HCT116 (cell line): Measurements from ENCODE around the gene TMEM161B. TPM values are rescaled to one million over a fixed set of nuclear protein-coding genes. Genes with fewer than 3 reads are reported as not detected.

Experiments
- ATAC-seq: fragments of 200-7000 bp; cut with Tn5 transposase; 2 replicates; pipeline ENCODE4 v1.9.1; 2020; ENCODE audit warnings: mild to moderate bottlenecking, moderate library complexity
- Bru-seq: library from RNA; stranded (reverse); fragments of 400-500 nt; gene quantifications from one replicate; lab custom pipeline; 2021; lab: Mats Ljungman, UMichigan
- BruChase-seq, 2 experiments: library from RNA; stranded (reverse); fragments of 400-500 nt; gene quantifications; one replicate each; lab custom pipeline; 2021; lab: Mats Ljungman, UMichigan
- BruUV-seq: library from RNA; stranded (reverse); fragments of 400-500 nt; replicated peaks from 2 replicates; lab custom pipeline; 2021; lab: Mats Ljungman, UMichigan
- CTCF ChIA-PET: fragments of 300-600 bp; sonication (Branson Sonifier 250); formaldehyde crosslinking; loops from one replicate; lab custom pipeline; 2021; ENCODE audit warnings: antibody characterized with exemption; lab: Charles Lee
- POLR2A ChIA-PET: fragments of 300-600, 350-600 bp; sonication (Branson Sonifier 250); formaldehyde crosslinking; loops from one replicate; lab custom pipeline; 2021; ENCODE audit warnings: antibody characterized with exemption; lab: Charles Lee
- RAD21 ChIA-PET, 2 experiments: fragments of 300-600 bp; sonication (Branson Sonifier 250); formaldehyde crosslinking; loops; one replicate each; lab custom pipeline; 2023; ENCODE audit warnings: low total read pairs in 2 of 2; ENCODE audit not compliant: uncharacterized antibody in 2 of 2, unreplicated experiment in 2 of 2, low non-redundant PET in 1 of 2; lab: Charles Lee
- DNase-seq: peaks from one replicate; pipeline ENCODE4 v3.0.0-alpha.2; 2010; ENCODE audit warnings: low read depth, low spot score
- H2AFZ ChIP-seq: fragments of 200-600 bp; shearing (Covaris generic), sonication (generic); 2 replicates; pipeline ENCODE4 v1.6.1; 2017; ENCODE audit warnings: low read depth, mixed run types, mixed read lengths, antibody characterized with exemption, low read length; ENCODE audit not compliant: poor library complexity, severe bottlenecking
- H3K27ac ChIP-seq: 2 replicates; pipeline ENCODE4 v1.5.1; 2012; ENCODE audit warnings: low read depth, low read length
- H3K27me3 ChIP-seq: fragments of 200-600 bp; sonication (generic); 2 replicates; pipeline ENCODE4 v1.6.1; 2016; ENCODE audit warnings: mixed run types, low read length, mixed read lengths; ENCODE audit not compliant: insufficient read depth
- H3K36me3 ChIP-seq, 2 experiments: fragments of 200-500 bp in 1 of 2; fragments of 200-600 bp in 1 of 2; sonication (Bioruptor generic) in 1 of 2; sonication (generic) in 1 of 2; 2 replicates each; pipeline versions ENCODE4 v1.5.1 to v1.6.1; 2014 to 2016; ENCODE audit warnings: low read length in 2 of 2, inconsistent platforms in 1 of 2, mixed read lengths in 1 of 2, mixed run types in 1 of 2; ENCODE audit not compliant: insufficient read depth in 2 of 2, control insufficient read depth in 1 of 2
- H3K4me1 ChIP-seq, 2 experiments: fragments of 200-600 bp in 1 of 2; sonication (generic) in 1 of 2; 2 replicates each; pipeline versions ENCODE4 v1.5.1 to v1.6.1; 2012 to 2017; ENCODE audit warnings: low read length in 2 of 2, inconsistent platforms in 1 of 2, mild to moderate bottlenecking in 1 of 2, mixed read lengths in 1 of 2, mixed run types in 1 of 2, moderate library complexity in 1 of 2; ENCODE audit not compliant: insufficient read depth in 2 of 2, control insufficient read depth in 1 of 2
- H3K4me2 ChIP-seq: fragments of 200-600 bp; sonication (generic); 2 replicates; pipeline ENCODE4 v1.6.1; 2017; ENCODE audit warnings: mixed run types, low read length, mixed read lengths
- H3K4me3 ChIP-seq, 2 experiments: fragments of 200-600 bp in 1 of 2; sonication (generic) in 1 of 2; replicated peaks in 1 of 2; 2 replicates each; pipeline ENCODE4 v1.5.1; 2011 to 2016; ENCODE audit warnings: low read length in 2 of 2, control low read depth in 1 of 2, low read depth in 1 of 2, mild to moderate bottlenecking in 1 of 2, mixed read lengths in 1 of 2, mixed run types in 1 of 2
- H3K79me2 ChIP-seq: fragments of 200-600 bp; sonication (generic); 2 replicates; pipeline ENCODE4 v1.6.1; 2017; ENCODE audit warnings: mild to moderate bottlenecking, mixed run types, low read length, moderate library complexity, mixed read lengths; ENCODE audit not compliant: insufficient read depth
- H3K9ac ChIP-seq: fragments of 200-600 bp; sonication (generic); 2 replicates; pipeline ENCODE4 v1.6.1; 2016; ENCODE audit warnings: low read length, mixed read lengths
- H3K9me2 ChIP-seq: fragments of 200-600 bp; sonication (generic), shearing (Covaris generic); 2 replicates; pipeline ENCODE4 v1.6.1; 2017; ENCODE audit warnings: mixed run types, mild to moderate bottlenecking, moderate library complexity; ENCODE audit not compliant: insufficient read depth
- H3K9me3 ChIP-seq, 2 experiments: fragments of 200-500 bp in 1 of 2; fragments of 200-600 bp in 1 of 2; sonication (Bioruptor generic) in 1 of 2; sonication (generic) in 1 of 2; 2 replicates each; pipeline ENCODE4 v1.6.1; 2014 to 2017; ENCODE audit warnings: low read length in 2 of 2, mixed read lengths in 2 of 2, inconsistent platforms in 1 of 2, low read depth in 1 of 2, mild to moderate bottlenecking in 1 of 2, mixed run types in 1 of 2, moderate library complexity in 1 of 2; ENCODE audit not compliant: control insufficient read depth in 1 of 2, insufficient read depth in 1 of 2
- H4K20me1 ChIP-seq: fragments of 200-600 bp; sonication (generic), shearing (Covaris generic); 2 replicates; pipeline ENCODE4 v1.6.1; 2017; ENCODE audit warnings: mixed run types, mild to moderate bottlenecking, moderate library complexity; ENCODE audit not compliant: insufficient read depth
- CBX3 ChIP-seq: IDR thresholded peaks from 2 replicates; pipeline ENCODE4 v1.6.1; 2012; ENCODE audit warnings: low read depth
- EGR1 ChIP-seq: IDR thresholded peaks from 2 replicates; pipeline ENCODE4 v1.6.1; 2012; ENCODE audit warnings: low read depth
- ELF1 ChIP-seq: IDR thresholded peaks from 2 replicates; pipeline ENCODE4 v1.6.1; 2012; ENCODE audit warnings: low read depth, borderline replicate concordance
- FOSL1 ChIP-seq: IDR thresholded peaks from 2 replicates; pipeline ENCODE4 v1.6.1; 2012; ENCODE audit warnings: low read depth
- POLR2A ChIP-seq: IDR thresholded peaks from 2 replicates; pipeline ENCODE4 v1.7.0; 2011; ENCODE audit warnings: borderline replicate concordance; ENCODE audit not compliant: insufficient read depth, insufficient read length; ENCODE audit errors: extremely low read depth
- REST ChIP-seq: IDR thresholded peaks from 2 replicates; pipeline ENCODE4 v1.6.1; 2012; ENCODE audit warnings: low read depth
- SIN3A ChIP-seq: IDR thresholded peaks from 2 replicates; pipeline ENCODE4 v1.6.1; 2012; ENCODE audit warnings: low read depth
- SP1 ChIP-seq: IDR thresholded peaks from 2 replicates; pipeline ENCODE4 v1.6.1; 2012; ENCODE audit warnings: low read depth
- SRF ChIP-seq: IDR thresholded peaks from 2 replicates; pipeline ENCODE4 v1.6.1; 2012; ENCODE audit warnings: low read depth
- TCF7L2 ChIP-seq: IDR thresholded peaks from 2 replicates; pipeline ENCODE4 v1.7.0; 2011; ENCODE audit warnings: borderline replicate concordance, inconsistent platforms; ENCODE audit not compliant: insufficient read depth, insufficient read length; ENCODE audit errors: extremely low read depth
- YY1 ChIP-seq: IDR thresholded peaks from 2 replicates; pipeline ENCODE4 v1.6.1; 2011; ENCODE audit warnings: low read length, low read depth, moderate library complexity, mild to moderate bottlenecking; ENCODE audit not compliant: insufficient replicate concordance; ENCODE audit errors: extremely low read depth
- ZFX ChIP-seq: fragments of 450-650 bp; IDR thresholded peaks from 2 replicates; pipeline ENCODE4 v1.6.1; 2017
- ZNF274 ChIP-seq: fragments of 200-500 bp; sonication (Bioruptor generic); IDR thresholded peaks from 2 replicates; pipeline ENCODE4 v1.6.1; 2014; ENCODE audit warnings: mild to moderate bottlenecking, low read depth, low read length, inconsistent platforms
- intact Hi-C: fragments of 100-400 bp; cut with micrococcal nuclease; formaldehyde crosslinking; loops from 2 replicates; pipeline ENCODE4 v1.10.0; 2022
- long read RNA-seq: library from polyadenylated mRNA; unstranded; transcript quantifications from one replicate; pipeline ENCODE4 v2.0.0, GENCODE V29; 2021; ENCODE audit not compliant: unreplicated experiment
- polyA plus RNA-seq: library from polyadenylated mRNA; unstranded; fragments of >200 nt; gene quantifications from 2 replicates; pipeline ENCODE4 v1.2.1, GENCODE V29; 2012; ENCODE audit warnings: missing spikeins
- total RNA-seq: library from RNA; stranded (reverse); gene quantifications from one replicate; pipeline ENCODE4 v1.2.1, GENCODE V29; 2021; ENCODE audit not compliant: unreplicated experiment
- TF ChIP-seq, protein P1 (sequence below): IDR thresholded peaks from 2 replicates; pipeline ENCODE4 v1.6.1; 2012
- TF ChIP-seq, protein P2 (sequence below): IDR thresholded peaks from 2 replicates; pipeline ENCODE4 v1.6.1; 2011; ENCODE audit warnings: mild to moderate bottlenecking, low read length, moderate library complexity; ENCODE audit not compliant: insufficient replicate concordance; ENCODE audit errors: extremely low read depth
- TF ChIP-seq, protein P3 (sequence below), 3 experiments: fragments of 200-600 bp in 1 of 3; sonication (generic) in 1 of 3; IDR thresholded peaks in 2 of 3; conservative IDR thresholded peaks in 1 of 3; 2 replicates each; pipeline ENCODE4 v1.5.1; 2012 to 2017; ENCODE audit warnings: low read depth in 2 of 3, low read length in 2 of 3, antibody characterized with exemption in 1 of 3, borderline replicate concordance in 1 of 3, control low read depth in 1 of 3, mild to moderate bottlenecking in 1 of 3, mixed read lengths in 1 of 3, mixed run types in 1 of 3, moderate library complexity in 1 of 3; ENCODE audit not compliant: insufficient read depth in 1 of 3

The TMEM161B gene
- 22.1 TPM for total RNA-seq
- polyA plus RNA-seq: 7.5 and 7.7 TPM in 2 replicates
- Bru-seq, nascent RNA: percentile 89 among the genes with signal in this experiment
- percentile 73 among the genes with signal in this experiment for BruChase-seq, experiment 1, labeled RNA remaining after a 6-hour chase
- BruChase-seq, experiment 2, labeled RNA remaining after a 2-hour chase: percentile 90 among the genes with signal in this experiment
- long read RNA-seq, transcript TMEM161B-201 (12 exons, 2,594 nt): major isoform, 8 of 27 reads
- long read RNA-seq, partial matches to known transcripts: 4 of 27 reads
- long read RNA-seq, other reads (novel, unspliced or antisense): 14 of 27 reads

- intact Hi-C loops: loop anchor here (5.0 to 10.0 kb wide), 4 partner anchors 126 to 854 kb away; partner anchors contain the start of gene CCNH
- Histone ChIP-seq H3K27ac (peak within 1 kb of the TSS; percentile 71), H3K4me2 (peak within 1 kb of the TSS; percentile 82), H3K4me3 (peak within 1 kb of the TSS; percentile 82 to 99), H3K9me2 (no peaks in the 10 kb centered on the region), H2AFZ (no peak within 1 kb of the TSS), H3K36me3 (peaks cover 9 to 27% of the 10 kb centered on the region in 2 experiments; a peak in 3 of 4 replicates), H3K9me3 (peaks cover 0 to 4% of the 10 kb centered on the region in 2 experiments; a peak in 1 of 4 replicates), H4K20me1 (no peaks in the 10 kb centered on the region), H3K4me1 (peaks cover 12 to 14% of the 10 kb centered on the region in 2 experiments; a peak in 3 of 4 replicates), H3K79me2 (peaks cover 86% of the 10 kb centered on the region), H3K27me3 (no peaks in the 10 kb centered on the region), H3K9ac (peak within 1 kb of the TSS; percentile 80)
- ATAC-seq (peak; percentile 98), DNase-seq (peak; percentile 94)
- ChIA-PET POLR2A (no interaction called here), RAD21 (no interaction called here), CTCF (no interaction called here)
- BruUV-seq: no TSS peak
- TF ChIP-seq TCF7L2 (no peak), REST (no peak), EGR1 (peak; percentile 97), POLR2A (peak; percentile 83), SIN3A (peak; percentile 52; the same call in 1 of the 2 replicates), ZFX (0 out of 2 replicates have a peak, but pooled peaks have one; percentile 24), SRF (no peak), YY1 (peak; percentile 5), SP1 (peak; percentile 53; the same call in 1 of the 2 replicates), ELF1 (peak; percentile 84), ZNF274 (no peak), FOSL1 (no peak), CBX3 (peak; percentile 65)
- TF ChIP-seq, protein P1, sequence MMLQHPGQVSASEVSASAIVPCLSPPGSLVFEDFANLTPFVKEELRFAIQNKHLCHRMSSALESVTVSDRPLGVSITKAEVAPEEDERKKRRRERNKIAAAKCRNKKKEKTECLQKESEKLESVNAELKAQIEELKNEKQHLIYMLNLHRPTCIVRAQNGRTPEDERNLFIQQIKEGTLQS: no peak
- TF ChIP-seq, protein P2, sequence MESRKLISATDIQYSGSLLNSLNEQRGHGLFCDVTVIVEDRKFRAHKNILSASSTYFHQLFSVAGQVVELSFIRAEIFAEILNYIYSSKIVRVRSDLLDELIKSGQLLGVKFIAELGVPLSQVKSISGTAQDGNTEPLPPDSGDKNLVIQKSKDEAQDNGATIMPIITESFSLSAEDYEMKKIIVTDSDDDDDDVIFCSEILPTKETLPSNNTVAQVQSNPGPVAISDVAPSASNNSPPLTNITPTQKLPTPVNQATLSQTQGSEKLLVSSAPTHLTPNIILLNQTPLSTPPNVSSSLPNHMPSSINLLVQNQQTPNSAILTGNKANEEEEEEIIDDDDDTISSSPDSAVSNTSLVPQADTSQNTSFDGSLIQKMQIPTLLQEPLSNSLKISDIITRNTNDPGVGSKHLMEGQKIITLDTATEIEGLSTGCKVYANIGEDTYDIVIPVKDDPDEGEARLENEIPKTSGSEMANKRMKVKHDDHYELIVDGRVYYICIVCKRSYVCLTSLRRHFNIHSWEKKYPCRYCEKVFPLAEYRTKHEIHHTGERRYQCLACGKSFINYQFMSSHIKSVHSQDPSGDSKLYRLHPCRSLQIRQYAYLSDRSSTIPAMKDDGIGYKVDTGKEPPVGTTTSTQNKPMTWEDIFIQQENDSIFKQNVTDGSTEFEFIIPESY: no peak
- TF ChIP-seq, protein P3, sequence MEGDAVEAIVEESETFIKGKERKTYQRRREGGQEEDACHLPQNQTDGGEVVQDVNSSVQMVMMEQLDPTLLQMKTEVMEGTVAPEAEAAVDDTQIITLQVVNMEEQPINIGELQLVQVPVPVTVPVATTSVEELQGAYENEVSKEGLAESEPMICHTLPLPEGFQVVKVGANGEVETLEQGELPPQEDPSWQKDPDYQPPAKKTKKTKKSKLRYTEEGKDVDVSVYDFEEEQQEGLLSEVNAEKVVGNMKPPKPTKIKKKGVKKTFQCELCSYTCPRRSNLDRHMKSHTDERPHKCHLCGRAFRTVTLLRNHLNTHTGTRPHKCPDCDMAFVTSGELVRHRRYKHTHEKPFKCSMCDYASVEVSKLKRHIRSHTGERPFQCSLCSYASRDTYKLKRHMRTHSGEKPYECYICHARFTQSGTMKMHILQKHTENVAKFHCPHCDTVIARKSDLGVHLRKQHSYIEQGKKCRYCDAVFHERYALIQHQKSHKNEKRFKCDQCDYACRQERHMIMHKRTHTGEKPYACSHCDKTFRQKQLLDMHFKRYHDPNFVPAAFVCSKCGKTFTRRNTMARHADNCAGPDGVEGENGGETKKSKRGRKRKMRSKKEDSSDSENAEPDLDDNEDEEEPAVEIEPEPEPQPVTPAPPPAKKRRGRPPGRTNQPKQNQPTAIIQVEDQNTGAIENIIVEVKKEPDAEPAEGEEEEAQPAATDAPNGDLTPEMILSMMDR (IDR thresholded peaks at IDR 0.05 in 2 of 3, conservative IDR thresholded peaks at IDR 0.05 in 1 of 3; ENCODE audit: borderline replicate concordance in 1 of 3, insufficient read depth in 1 of 3, low read depth in 2 of 3, low read length in 2 of 3): no peak
Measured at GRCh38 chr5:88268385-88269184, at the start of gene TMEM161B. TSS of gene TMEM161B (minus strand) at chr5:88268845. CDS start at chr5:88268723, 122 bp downstream.
